Measurements from ENCODE around the gene KCNH5.

Gene KCNH5

GRCh38 chr14:62687818-62688217 is 357.4 kb downstream of the KCNH5 start:
- no peak for DNase-seq (ENCODE audit: extremely low read depth in 1 of 2, low read depth in 1 of 2)

DNA sequence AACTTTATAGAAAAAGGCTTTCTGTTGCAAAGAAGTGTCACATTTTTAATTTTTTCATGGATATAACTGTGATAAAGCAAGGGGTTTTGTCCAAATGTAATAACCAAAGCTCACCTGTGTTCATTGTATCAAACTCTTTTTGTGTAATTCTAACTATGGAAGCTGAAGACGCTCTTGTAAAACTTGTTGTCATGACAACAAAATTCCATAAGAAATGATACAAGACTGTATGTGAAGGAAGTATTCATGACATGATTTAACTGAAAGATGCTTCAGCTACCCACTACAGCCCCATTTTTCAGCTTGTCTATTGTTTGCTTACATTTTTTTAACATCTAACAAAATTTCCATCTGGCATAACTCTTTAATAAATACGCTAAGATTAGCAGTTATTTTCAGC is 360.9 kb downstream of the KCNH5 start:
- no peak for DNase-seq (ENCODE audit: extremely low read depth in 1 of 2, low read depth in 1 of 2)

GRCh38 chr14:62682208-62682607 is 363.1 kb downstream of the KCNH5 start:
- no peak for DNase-seq (ENCODE audit: extremely low read depth in 1 of 2, low read depth in 1 of 2)

- no peak for DNase-seq (ENCODE audit: extremely low read depth in 1 of 2, low read depth in 1 of 2)
These were observed 370.6 kb downstream of the KCNH5 start for GRCh38 chr14:62674563-62675237.

DNA sequence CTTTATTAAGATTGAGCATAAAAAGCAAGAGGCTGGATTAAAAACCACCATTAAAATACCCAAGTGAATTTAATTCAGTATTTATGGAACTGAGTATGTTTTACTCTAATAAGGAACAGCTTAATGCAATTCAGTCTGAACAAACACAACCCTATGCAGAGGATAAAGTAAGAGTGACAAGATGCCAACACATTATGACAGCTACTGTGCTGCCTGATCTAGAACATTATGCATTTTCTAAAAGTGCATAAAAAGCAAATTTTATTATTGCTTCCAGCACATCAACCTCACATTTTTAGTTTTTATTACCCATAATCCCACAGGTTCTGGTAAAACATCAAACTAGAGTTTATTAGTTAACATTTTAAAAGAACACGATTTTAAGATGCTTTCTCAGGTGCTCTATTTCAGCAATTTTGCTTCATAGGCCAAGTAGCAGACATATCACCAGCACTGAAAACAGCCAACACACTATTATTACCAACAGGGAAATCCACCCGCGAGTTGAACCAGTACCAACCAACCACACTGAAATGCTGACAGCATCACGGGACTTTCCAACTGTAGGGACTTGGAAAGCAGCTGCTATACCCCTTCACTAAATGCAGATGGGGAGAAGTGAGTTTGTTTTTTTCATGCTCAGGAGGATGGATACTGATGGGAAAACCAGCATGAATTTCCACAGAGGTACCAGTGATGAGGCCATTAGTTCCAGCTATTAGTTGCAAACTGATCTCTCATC is 372.1 kb downstream of the KCNH5 start:
- DNase-seq (ENCODE audit: extremely low read depth in 1 of 2, low read depth in 1 of 2), result no peak

DNA sequence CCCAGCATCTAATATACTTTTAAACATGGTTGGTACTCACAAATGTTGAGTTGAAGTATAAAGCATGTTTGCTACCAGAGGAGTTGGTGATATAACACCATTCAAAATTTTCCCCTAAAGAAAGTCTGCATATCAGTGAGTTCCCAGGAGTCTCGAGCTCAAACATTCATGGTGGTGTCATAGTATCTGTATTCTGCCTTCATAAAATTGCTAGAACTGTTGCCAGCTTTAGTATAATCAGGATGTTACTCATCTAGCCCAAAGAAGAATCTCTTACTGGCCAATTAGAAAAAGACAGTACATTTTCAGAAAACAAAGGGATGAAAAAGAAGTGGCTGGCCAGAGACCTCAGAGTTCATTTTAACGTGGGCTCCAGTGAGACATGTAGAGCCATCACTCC is 374.7 kb downstream of the KCNH5 start:
- DNase-seq (ENCODE audit: extremely low read depth in 1 of 2, low read depth in 1 of 2), result no peak

- no peak for DNase-seq (ENCODE audit: extremely low read depth in 1 of 2, low read depth in 1 of 2)
These were observed 377.8 kb downstream of the KCNH5 start for GRCh38 chr14:62667421-62667914.

- DNase-seq (ENCODE audit: extremely low read depth in 1 of 2, low read depth in 1 of 2), result no peak
These were observed 380.0 kb downstream of the KCNH5 start for GRCh38 chr14:62665286-62665685.

- DNase-seq (ENCODE audit: extremely low read depth in 1 of 2, low read depth in 1 of 2), result no peak
These were observed 381.8 kb downstream of the KCNH5 start for GRCh38 chr14:62663456-62663821.

DNA sequence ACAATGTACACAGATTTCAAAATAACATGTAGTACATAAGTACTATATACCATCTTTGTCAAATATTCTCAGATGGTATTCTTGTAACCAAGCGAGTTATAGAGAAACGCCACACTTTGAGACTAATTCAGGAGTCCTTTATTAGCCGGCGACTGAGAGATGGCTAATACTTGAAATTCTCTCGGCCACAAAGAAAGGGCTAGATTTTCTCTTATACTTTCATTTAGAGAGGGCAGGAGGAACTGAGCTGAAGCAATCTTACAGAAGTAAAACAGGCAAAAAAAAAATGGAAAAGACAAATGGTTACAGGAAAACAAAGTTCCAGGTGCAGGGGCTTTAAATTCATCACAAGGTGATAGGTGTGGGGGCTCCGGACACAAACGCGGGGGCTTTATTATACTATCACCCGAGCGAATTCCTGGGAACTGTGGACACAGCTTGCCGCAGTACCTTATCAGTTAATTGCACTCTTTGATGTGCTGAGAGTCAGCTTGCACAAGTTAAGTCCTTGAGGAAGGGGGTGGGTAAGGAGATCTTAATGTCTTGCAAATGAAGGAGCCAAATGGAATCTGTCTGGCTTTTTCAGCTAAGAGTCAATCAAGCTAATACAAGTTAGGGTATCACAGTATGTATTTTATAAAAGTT is 382.3 kb downstream of the KCNH5 start:
- no peak for DNase-seq (ENCODE audit: extremely low read depth in 1 of 2, low read depth in 1 of 2)

DNA sequence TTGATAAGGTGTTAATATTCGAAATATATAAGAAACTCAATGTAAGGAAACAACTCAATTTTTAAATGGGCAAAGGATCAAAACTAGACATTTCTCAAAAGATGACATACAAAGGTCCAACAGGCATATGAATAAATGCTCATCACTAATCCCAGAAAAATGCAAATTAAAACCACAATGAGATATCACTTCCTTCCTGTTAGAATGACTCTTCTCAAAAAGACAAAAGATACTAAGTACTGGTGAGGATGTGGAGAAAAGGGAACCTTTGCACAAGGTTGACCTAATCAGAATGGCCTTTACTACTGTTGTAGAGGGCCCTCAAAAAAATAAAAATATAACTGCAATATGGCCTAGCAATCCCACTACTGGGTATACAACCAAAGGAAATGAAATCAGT is 383.4 kb downstream of the KCNH5 start:
- DNase-seq (ENCODE audit: extremely low read depth in 1 of 2, low read depth in 1 of 2), result no peak

DNA sequence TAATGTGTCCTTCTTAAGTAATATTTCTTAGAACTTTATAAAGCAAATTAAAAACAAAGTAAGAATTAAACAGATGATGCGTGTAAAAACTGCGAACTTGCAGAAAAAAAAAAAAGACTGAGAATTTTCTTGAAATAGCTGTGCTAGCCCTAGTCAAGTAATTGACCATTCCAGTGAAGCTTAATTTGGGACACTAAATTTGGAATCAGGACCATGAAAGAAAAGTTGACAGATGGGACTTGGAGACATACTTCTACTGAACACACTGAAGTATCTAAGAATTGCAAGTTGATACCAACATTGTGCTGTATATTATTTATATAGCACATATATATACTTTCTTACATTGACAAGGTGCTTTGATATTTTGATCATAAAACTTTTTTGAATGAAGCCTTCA is 386.6 kb downstream of the KCNH5 start:
- DNase-seq (ENCODE audit: extremely low read depth in 1 of 2, low read depth in 1 of 2), result no peak

GRCh38 chr14:62657376-62657775 is 387.9 kb downstream of the KCNH5 start:
- DNase-seq (ENCODE audit: extremely low read depth in 1 of 2, low read depth in 1 of 2), result no peak

DNA sequence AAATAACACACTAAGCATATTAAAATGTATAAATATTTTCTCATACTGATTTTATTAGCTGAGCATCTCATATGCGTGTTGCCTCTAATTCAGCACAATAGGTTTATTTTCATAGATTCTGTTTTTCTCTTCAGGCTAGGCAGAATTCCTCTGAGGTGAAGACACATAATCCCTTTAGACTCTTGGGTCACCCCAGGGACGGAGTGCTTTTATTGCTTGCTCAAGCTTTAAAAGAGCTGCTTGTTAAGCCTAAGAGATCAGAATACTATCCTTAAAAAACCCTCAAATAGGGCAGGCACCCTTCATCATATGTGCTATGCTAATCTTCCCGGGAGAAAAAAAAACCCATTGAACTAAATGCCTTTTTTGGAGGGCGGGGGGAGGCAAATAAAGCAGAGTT is 390.1 kb downstream of the KCNH5 start:
- DNase-seq (ENCODE audit: extremely low read depth in 1 of 2, low read depth in 1 of 2), result no peak

- no peak for DNase-seq (ENCODE audit: extremely low read depth in 1 of 2, low read depth in 1 of 2)
These were observed 390.6 kb downstream of the KCNH5 start for GRCh38 chr14:62654641-62655040.
